Measurements from ENCODE around the gene MTCH1.
"Not testable (repeated sequence)": the region's sequence is repeated elsewhere in the genome, so short reads cannot be mapped to it uniquely, and the experiment has no call there.

The MTCH1 gene

DNA sequence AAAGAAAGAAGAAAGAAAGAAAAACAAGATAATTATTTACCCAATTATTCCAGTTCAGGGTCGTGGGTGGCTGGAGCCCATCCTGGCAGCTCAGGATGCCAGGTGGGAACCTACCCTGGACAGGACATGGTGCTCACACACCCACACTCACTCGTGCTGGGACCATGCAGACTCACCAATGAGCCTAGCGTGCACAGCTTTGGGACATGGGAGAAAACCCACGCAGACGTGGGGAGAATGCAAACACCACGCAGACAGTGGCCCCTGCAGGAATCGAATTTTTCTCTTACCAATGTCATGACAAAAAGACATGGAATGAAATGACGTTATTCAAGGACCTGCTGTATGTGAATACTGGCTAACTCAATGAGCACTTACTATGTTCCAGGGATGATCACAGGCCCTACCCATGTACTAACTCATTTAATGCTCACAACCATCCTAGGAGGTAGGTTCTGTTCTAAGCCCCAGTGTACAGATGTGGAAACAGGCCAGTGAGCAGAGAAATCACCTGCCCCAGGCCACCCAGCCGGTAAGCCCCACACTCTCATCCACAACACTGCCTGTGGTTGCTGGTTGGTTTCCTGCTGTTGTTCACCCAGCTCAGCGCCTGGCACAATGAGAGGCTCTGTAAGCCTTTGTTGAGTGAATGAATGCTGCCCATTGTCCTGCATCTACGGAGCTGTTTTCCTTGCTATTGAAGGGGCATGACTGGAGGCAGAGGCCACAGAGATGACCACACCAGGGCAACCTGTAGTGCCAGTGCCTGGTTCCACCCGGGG is 38.2 kb downstream of the MTCH1 start:
- DNase-seq, result no peak

DNA sequence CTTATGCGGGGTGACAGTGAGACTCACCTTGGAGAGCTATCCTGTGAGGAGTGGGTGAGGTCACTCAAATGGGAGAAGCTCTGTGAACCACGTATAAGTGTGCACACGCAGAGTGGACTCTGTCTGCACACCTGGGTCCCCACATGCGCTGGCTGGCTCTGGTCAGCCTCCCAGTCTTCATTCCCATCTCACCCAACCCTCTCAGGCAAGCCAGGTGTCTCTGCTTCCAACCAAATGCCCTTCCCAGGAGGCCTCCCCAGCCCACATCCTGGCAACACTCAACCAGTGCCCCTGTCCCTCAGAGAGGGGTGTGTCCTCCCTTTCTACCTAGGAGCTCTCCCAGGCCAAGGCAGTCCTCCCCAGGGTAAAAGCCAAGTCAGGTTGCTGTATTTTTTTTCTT is 39.5 kb downstream of the MTCH1 start:
- no peak for DNase-seq

DNA sequence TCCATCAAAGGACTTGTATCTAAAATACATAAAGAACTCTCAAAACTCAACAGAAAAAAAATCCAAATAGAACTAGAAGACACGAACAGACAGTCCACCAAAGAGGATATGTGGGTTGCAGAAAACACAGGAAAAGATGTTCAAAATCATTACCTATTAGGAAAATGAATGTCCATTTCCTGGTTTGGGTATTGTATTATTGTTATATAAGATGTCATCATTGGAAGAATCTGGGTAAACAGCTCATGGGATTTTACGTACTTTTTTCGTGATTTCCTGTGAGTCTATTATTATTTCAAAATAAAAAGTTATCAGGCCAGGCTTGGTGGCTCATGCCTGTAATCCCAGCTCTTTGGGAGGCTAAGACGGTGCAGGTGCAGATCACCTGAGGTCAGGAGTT is 40.7 kb downstream of the MTCH1 start:
- no peak for DNase-seq

DNA sequence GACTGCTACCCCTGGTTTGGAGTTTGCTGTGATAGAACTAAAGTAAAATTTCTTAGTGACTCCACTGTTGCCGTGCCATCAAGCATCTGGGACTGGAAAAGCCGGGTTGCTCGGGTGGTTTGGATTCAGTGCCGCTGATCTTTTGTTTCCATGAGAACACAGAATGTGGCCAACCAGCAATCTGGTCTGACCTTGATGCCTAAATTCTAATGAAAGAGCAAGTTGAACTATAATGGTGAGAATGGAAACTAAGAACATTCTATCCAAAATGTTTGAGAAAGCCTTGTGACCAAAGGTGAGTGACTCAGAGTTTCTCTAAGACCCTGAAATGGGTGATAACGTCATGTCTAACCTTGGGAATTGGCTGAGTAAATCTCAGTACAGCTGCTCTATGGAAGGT is 41.3 kb downstream of the MTCH1 start:
- no peak for DNase-seq

GRCh38 chr6:36942329-36942728 is 43.7 kb downstream of the MTCH1 start:
- DNase-seq, result not testable (repeated sequence)

DNA sequence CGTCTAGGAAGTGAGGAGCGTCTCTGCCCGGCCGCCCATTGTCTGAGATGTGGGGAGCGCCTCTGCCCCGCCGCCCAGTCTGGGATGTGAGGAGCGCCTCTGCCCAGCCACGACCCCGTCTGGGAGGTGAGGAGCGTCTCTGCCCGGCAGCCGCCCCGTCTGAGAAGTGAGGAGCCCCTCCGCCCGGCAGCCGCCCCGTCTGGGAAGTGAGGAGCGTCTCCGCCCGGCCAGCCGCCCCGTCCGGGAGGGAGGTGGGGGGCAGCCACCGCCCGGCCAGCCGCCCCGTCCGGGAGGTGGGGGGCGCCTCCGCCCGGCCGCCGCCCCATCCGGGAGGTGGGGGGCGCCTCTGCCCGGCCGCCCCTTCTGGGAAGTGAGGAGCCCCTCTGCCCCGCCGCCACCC is 44.4 kb downstream of the MTCH1 start:
- not testable (repeated sequence) for DNase-seq

DNA sequence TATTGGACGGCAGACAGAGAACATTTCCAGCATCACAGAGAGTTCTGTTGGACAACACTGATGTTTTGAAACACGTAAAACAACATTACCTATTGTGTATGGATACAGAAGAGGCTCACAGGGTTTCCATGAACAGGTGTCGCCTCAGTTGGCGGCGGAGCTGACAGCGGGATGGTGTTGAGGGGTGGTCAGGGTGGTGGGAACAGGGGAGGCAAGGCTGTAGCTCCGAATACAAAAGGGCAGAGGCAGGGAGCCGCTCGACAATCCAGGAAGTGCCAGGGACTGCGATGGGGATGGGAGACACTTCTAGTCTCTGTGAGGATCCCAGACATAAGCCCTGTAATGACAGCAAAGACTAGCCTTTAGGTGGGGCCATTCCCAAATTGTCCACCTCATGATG is 46.0 kb downstream of the MTCH1 start:
- DNase-seq, result no peak

GRCh38 chr6:36939005-36939404 is 47.0 kb downstream of the MTCH1 start:
- not testable (repeated sequence) for DNase-seq

GRCh38 chr6:36938536-36938935 is 47.5 kb downstream of the MTCH1 start:
- no peak for DNase-seq

- no peak for DNase-seq
Measured at GRCh38 chr6:36937896-36938295, 48.1 kb downstream of the MTCH1 start.

DNA sequence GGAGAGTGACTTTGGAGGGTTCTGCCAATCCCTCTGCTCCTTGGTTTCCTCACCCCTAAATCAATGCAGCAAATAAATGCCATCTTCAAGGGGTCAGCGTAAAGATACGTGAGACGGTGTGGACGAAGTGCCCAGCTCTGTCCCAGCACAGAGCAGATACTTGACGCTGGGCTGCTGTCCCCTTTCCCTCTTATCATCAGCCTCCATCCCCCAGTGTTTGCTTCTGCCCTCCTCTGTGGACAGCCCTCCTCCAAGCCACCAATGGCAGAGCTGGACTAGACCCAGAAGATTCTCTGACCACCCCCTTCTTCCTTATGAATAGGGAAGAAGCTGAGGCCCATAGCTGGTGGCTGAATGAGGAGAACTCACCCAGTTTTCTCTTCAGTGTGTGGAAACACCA is 49.2 kb downstream of the MTCH1 start:
- no peak for DNase-seq

- no peak for DNase-seq
Measured at GRCh38 chr6:36934901-36935300, 51.1 kb downstream of the MTCH1 start.

- DNase-seq, result no peak
Measured at GRCh38 chr6:36933519-36933918, 52.5 kb downstream of the MTCH1 start.

- no peak for DNase-seq
Measured at GRCh38 chr6:36933102-36933501, 52.9 kb downstream of the MTCH1 start.

GRCh38 chr6:36930483-36930882 is 55.5 kb downstream of the MTCH1 start:
- DNase-seq, result no peak

DNA sequence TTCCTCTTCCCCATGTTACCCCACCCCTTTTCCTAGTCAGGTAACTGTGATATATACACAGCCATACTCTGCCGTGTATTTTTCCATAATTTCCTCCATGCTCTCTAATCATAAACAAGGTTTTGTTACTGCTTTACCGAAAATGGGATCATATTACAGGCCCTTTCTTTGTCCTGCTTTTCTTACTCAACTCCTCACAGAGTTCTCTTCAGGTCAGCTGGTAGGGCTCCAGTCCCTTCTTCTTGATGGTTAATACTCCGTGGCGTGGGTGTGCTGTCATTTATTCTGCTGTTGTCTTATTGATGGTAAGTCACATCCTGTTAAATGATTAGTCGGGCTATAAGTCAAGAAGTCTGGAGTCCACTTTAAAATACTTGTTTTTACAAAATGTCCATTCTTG is 56.4 kb downstream of the MTCH1 start:
- DNase-seq, result no peak

GRCh38 chr6:36929152-36929551 is 56.8 kb downstream of the MTCH1 start:
- DNase-seq, result no peak

DNA sequence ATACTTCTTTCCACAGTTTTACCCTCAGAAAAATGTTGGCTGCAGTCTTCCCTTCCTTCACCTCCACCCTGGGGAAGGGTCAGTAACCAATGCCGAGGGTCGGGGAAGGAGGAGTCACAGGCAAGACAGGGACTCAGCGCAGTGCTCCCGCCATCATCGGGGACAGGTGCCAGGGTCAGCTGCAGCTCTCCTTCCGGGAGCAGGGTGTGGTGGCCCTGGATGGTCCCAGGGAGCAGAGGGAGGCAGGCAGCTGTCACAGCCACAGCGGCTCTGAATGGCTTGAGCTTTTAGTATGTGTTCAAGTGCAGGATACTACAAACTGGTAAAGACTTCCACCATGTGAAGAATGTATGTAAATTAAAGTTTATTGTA is 57.5 kb downstream of the MTCH1 start:
- DNase-seq, result no peak

DNA sequence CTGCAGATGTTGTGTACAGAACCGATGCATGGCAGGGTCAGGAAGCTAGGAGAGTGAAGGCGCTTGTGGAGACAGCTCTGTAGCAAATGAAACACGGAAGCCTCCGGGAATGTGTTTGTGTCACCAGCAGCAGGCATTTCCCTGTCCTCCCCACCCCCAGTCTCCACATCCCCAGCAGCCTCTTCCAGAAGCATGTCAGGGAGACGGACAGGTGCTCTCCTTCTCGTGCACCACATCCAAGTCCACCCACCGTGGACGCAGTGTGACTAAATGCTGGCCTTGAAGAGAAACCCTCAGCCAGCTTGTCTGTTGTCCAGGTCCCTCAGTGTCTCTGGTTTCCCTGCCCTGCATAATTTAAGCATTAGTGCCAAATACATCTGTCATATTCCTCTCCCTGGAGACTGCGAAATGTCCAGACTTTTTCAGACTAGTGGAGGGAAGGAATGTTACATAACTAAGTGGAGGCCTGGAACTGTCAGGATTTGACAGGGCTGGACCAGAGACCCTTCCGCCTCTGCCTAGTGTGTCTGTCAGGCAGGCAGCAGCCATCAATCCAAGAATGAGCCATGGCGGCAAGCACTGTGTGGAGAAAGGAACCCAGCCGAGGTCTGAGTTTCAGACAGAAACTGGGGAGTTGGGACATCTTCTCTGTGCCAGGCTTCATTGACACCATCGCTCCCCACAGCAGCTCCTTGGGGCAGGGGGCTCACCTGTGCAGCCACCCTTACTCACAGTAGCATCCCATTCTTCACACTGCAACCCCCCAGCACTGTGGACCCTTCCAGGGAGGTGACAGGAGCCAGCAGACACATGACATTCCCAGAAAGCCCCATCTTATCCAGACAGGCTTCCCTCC is 58.1 kb downstream of the MTCH1 start:
- DNase-seq, result no peak

GRCh38 chr6:36926708-36927513 is 59.1 kb downstream of the MTCH1 start:
- no peak for DNase-seq

- no peak for DNase-seq
Measured at GRCh38 chr6:36925809-36926208, 60.2 kb downstream of the MTCH1 start.

GRCh38 chr6:36924778-36925374 is 61.1 kb downstream of the MTCH1 start:
- DNase-seq, result no peak

- DNase-seq, result no peak
Measured at GRCh38 chr6:36924131-36924530, 61.9 kb downstream of the MTCH1 start.
